Sciatic nerve (tissue), 2 donors: ENCODE data around the gene RPS6KA2. TPM values are rescaled to one million over a fixed set of nuclear protein-coding genes. Genes with fewer than 3 reads are reported as not detected.
"Not testable (repeated sequence)": the region's sequence is repeated elsewhere in the genome, so short reads cannot be mapped to it uniquely, and the experiment has no call there.

Experiments used
- ATAC-seq: fragments of 200-7000 bp; cut with Tn5 transposase; one replicate; pipeline ENCODE4 v1.9.1; 2020; ENCODE audit warnings: mild to moderate bottlenecking, moderate library complexity
- DNase-seq: peaks from one replicate; pipeline ENCODE4 v3.0.0-alpha.2; 2020; ENCODE audit warnings: low spot score
- intact Hi-C: fragments of 100-400 bp; cut with DNase I; formaldehyde crosslinking; loops from one replicate; pipeline ENCODE4 v1.14.2; 2022
- total RNA-seq: library from RNA; stranded (reverse); fragmentation: NEBNext Ultra II Directional; extraction: Animal tissue kit (Norgen Biotek cat#: 25700); gene quantifications from one replicate; pipeline ENCODE4 v1.2.1, GENCODE V29; 2021
- donor health status: DM: no; HTN: no; CAD: no.
- donor health status: DM: no; HTN: no; CAD: no.

Gene RPS6KA2
- total RNA-seq, 1 donor from 2014 or later = 69.9 TPM

GRCh38 chr6:166544296-166544605 lies 82.8 kb downstream of the RPS6KA2 start:
- intact Hi-C loops = no loop called here
- no peak for DNase-seq
- no peak for ATAC-seq

- DNase-seq (no peak), ATAC-seq (no peak)
- intact Hi-C loops = no loop called here
Measured at GRCh38 chr6:166543603-166544295, 83.3 kb downstream of the RPS6KA2 start.

- ATAC-seq = no peak
- intact Hi-C loops = no loop called here
- DNase-seq = no peak
Measured at GRCh38 chr6:166542580-166542912, 84.5 kb downstream of the RPS6KA2 start.

- intact Hi-C loops = no loop called here
- ATAC-seq = peak; percentile 52
- DNase-seq = no peak
Measured at GRCh38 chr6:166541876-166542579, 85.0 kb downstream of the RPS6KA2 start.

- DNase-seq (no peak), ATAC-seq (peak; percentile 19)
- intact Hi-C loops = no loop called here
Measured at GRCh38 chr6:166541366-166541765, 85.7 kb downstream of the RPS6KA2 start.

GRCh38 chr6:166540631-166541331 lies 86.3 kb downstream of the RPS6KA2 start:
- intact Hi-C loops = no loop called here

GRCh38 chr6:166539543-166539942 lies 87.5 kb downstream of the RPS6KA2 start:
- intact Hi-C loops = no loop called here
- ATAC-seq (no peak), DNase-seq (no peak)

More at GRCh38 chr6:166540631-166541331, 86.3 kb downstream of the RPS6KA2 start:
- peak; percentile 75 for ATAC-seq
- no peak for DNase-seq

GRCh38 chr6:166539011-166539385 lies 88.1 kb downstream of the RPS6KA2 start:
- ATAC-seq, intact Hi-C loops, DNase-seq: not testable (repeated sequence)

- DNase-seq (no peak), ATAC-seq (no peak)
- intact Hi-C loops = no loop called here
Measured at GRCh38 chr6:166538297-166539010, 88.6 kb downstream of the RPS6KA2 start.

- DNase-seq (no peak), ATAC-seq (no peak)
- intact Hi-C loops = no loop called here
Measured at GRCh38 chr6:166534658-166535406, 92.2 kb downstream of the RPS6KA2 start.

- DNase-seq (no peak), ATAC-seq (peak; percentile 22)
- intact Hi-C loops = no loop called here
Measured at GRCh38 chr6:166533205-166533824, 93.7 kb downstream of the RPS6KA2 start.

GRCh38 chr6:166532302-166532701 lies 94.7 kb downstream of the RPS6KA2 start:
- no peak for DNase-seq
- no peak for ATAC-seq
- intact Hi-C loops = no loop called here

- no peak for ATAC-seq
- intact Hi-C loops = no loop called here
- no peak for DNase-seq
Measured at GRCh38 chr6:166530211-166531095, 96.6 kb downstream of the RPS6KA2 start.

- intact Hi-C loops = no loop called here
- no peak for ATAC-seq
- DNase-seq = no peak
Measured at GRCh38 chr6:166529586-166529985, 97.5 kb downstream of the RPS6KA2 start.

- DNase-seq, intact Hi-C loops: not testable (repeated sequence)
Measured at GRCh38 chr6:166529058-166529457, 98.0 kb downstream of the RPS6KA2 start.

GRCh38 chr6:166527849-166528248 lies 99.2 kb downstream of the RPS6KA2 start:
- ATAC-seq = no peak
- no peak for DNase-seq
- intact Hi-C loops = no loop called here

More at GRCh38 chr6:166529058-166529457, 98.0 kb downstream of the RPS6KA2 start:
- not testable (repeated sequence) for ATAC-seq

- DNase-seq = no peak
Measured at GRCh38 chr6:166526937-166527336, 100.1 kb downstream of the RPS6KA2 start.

GRCh38 chr6:166525567-166525966 lies 101.5 kb downstream of the RPS6KA2 start:
- no peak for ATAC-seq
- no peak for DNase-seq
- intact Hi-C loops = no loop called here

More at GRCh38 chr6:166526937-166527336, 100.1 kb downstream of the RPS6KA2 start:
- ATAC-seq = no peak
- intact Hi-C loops = no loop called here
